Stimulated activated CD4-positive, alpha-beta T cell treated with anti-CD3 and anti-CD28 coated beads, Interleukin-15, amount 100 ng/mL, for 1 hour (primary cell): Measurements from ENCODE around the gene PRR13.
A peak's percentile ranks its signal among the peaks of the same experiment; 100 is the strongest.
"Not testable (repeated sequence)": the region's sequence is repeated elsewhere in the genome, so short reads cannot be mapped to it uniquely, and the experiment has no call there.

Experiments
- DNase-seq, 2 donors: peaks; one replicate each; pipeline ENCODE4 v3.0.0-alpha.2; 2020; ENCODE audit warnings: low read depth in 1 of 2, low spot score in 1 of 2

PRR13 gene, protein sequence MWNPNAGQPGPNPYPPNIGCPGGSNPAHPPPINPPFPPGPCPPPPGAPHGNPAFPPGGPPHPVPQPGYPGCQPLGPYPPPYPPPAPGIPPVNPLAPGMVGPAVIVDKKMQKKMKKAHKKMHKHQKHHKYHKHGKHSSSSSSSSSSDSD

DNA sequence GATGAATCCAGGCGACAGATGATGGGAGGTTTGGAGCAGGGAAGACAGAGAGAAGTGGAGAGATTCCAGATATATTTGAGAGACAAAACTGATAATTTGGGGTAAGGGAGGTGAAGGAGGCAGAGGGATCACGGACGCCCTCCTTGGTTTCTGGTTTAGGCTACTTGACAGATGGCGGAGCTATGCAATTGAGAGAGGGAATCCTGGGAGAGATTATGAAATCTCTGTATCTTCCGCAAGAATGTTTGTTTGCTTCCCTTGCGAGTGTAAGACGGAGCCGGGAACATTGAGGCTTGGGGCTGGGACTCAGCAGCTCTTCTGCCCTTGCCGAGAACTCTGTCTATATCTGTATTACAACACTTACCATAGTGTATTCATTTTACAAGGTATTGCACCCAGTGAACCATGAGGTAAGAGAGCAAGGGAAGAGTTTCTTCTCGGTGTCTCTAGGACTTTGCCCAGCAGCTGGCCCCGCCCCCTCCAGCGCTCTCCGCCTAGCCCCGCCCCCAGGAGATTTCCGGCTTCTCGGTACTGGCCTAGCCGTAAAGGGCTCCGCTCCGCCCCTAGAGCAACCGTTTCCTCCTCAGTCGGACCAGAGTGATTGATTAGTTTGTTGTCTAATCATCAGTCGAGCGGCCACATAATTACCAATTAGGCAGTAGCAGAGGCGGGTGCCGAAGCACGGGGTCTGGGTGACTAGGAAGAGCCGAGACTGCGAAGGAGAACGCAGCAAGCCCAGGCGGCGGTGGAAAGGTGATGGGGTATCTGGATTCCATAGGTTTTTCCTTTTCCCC, at the start of gene PRR13:
TSS of gene PRR13 (plus strand) at position 695 of the 794 bp plus-strand sequence. CDS start 981 bp downstream, outside the sequence.
- DNase-seq: peak; percentile 94 to 97

DNA sequence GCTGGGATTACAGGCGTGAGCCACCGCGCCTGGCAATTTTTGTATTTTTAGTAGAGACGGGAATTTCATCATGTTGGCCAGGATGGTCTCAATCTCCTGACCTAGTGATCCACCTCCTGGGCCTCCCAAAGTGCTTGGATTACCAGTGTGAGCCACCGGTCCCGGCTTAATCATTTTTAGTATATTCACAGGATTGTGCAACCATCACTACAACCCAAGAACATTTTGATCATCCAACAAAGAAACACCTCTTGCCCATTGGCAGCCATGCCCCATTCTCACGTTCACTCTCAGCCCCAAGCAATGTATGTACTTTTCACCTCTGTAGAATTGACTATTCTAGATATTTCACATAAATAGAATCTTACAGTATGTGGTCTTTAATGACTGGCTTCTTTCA, 41.6 kb upstream of the PRR13 start:
- DNase-seq: no peak

DNA sequence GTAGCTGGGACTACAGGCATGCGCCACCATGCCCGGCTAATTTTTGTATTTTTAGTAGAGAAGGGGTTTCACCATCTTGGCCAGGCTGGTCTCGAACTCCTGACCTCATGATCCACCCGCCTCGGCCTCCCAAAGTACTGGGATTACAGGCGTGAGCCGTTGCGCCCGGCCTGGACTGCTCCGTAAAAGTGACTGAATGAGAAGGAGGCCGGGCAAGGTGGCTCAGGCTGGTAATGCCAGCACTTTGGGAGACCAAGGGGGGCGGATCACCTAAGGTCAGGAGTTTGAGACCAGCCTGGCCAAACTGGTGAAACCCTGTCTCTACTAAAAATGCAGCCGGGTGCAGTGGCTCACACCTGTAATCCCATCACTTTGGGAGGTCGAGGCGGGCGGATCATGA, 39.2 kb upstream of the PRR13 start:
- not testable (repeated sequence) for DNase-seq

DNA sequence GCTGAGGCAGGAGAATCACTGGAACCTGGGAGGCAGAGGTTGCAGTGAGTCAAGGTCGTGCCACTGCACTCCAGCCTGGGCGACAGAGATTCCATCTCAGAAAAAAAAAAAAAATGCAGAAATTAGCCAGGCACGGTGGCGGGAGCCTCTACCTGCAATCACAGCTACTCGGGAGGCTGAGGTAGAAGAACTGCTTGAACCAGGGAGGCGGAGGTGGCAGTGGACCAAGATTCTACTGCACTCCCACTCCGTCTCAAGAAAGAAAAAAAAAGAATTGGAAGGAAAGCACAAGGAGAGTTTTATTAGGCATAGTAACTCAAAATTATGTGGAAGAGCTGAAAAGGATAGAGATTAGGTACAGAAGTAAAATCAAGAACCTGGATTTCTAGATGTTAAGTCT, 38.7 kb upstream of the PRR13 start:
- no peak for DNase-seq

DNA sequence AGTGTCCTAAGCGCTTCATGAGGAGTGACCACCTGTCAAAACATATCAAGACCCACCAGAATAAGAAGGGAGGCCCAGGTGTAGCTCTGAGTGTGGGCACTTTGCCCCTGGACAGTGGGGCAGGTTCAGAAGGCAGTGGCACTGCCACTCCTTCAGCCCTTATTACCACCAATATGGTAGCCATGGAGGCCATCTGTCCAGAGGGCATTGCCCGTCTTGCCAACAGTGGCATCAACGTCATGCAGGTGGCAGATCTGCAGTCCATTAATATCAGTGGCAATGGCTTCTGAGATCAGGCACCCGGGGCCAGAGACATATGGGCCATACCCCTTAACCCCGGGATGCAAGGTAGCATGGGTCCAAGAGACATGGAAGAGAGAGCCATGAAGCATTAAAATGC, 30.6 kb upstream of the PRR13 start:
- no peak for DNase-seq

DNA sequence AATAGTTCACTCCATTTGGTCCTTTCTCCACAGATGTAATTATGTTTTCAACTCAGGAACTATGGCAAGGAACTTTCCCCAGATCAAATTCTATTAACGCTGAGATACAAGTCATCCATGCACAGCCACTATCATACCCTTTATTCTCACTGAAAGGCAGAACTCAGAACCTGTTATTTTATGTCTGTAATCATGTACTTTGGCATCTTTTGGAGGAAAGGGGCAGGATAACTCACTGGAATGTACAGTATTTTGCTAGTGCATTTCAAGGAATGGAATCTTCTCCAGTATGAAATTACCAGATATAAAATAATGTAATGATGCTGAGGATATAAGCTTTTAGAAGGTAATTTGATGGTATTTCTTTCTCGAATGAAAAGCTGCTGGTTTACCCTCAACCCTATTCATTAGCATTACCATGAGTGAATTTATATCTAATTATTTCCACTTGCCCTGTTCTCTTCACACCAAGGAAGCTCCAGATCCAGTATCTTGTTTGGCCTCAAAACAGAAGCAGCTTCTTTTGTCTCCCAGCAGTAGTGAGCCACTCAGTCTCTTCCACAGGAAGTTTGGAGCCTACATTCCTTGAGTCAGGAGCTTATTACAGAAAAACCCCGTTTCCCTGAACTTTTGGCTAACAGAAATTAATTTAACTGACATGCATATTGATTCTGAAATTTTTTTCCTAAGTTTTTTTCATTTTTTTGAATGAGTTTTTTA, 27.9 kb upstream of the PRR13 start:
- no peak for DNase-seq

DNA sequence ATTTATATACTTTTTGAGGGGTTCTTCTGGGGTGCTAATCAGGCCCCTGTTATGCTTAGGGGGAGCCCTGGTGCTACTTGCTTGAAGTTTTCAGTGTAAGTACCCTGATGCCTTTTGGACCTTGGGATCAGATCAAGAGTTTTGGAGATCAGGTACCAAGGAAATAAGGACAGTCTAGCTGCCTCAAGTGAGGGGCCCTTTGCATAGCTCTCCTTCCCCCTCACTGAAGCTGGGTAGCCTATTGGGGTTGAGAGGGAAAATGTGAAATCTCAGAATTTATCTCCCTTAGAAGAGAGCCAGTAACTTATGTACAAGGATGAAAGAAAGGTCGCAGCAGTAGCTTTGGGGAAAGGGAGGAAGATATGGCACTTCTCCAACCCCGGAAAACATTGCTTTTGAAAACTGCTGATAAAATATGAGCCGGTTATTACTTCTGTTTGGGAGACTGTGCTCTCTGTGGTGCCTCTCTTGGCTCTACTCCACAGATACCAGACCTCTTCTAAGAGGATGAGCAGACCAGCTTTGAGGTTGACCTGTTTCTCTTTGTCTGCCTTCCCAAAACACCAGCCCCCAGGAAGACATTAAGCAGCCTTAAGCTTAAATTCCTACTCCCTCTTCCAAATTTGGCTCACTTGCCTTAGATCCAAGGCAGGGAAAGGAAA, 26.6 kb upstream of the PRR13 start:
- DNase-seq: no peak

DNA sequence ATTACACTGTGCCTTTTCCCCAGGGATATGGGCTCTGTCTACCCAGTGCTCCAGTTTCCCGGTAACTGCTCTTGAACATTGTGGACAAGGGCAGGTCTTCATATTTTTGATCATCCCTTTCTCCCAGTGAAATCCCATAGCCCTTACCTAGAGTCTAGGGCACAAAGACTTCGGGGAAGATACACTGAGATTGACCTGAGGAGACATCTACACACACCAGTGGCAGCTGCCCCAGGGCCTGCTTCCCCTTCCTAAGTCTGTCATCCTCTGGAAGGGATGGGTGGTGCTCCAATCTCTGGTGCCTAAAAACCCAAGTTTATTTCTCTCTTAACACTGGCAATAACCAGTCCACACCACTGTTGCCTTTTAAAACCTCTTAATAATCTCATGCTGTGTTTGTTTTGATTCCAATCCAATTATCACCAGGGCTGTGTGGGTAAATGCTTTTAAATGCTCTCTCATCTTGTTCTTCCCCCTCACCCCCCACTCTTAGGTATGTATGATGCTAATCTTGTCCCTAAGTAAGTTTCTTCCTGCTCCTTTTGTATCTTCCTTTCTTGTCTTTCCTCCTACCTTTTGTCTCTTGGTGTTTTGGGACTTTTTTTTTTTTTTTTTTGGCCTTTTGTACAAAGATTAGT, 25.7 kb upstream of the PRR13 start:
- not testable (repeated sequence) for DNase-seq

DNA sequence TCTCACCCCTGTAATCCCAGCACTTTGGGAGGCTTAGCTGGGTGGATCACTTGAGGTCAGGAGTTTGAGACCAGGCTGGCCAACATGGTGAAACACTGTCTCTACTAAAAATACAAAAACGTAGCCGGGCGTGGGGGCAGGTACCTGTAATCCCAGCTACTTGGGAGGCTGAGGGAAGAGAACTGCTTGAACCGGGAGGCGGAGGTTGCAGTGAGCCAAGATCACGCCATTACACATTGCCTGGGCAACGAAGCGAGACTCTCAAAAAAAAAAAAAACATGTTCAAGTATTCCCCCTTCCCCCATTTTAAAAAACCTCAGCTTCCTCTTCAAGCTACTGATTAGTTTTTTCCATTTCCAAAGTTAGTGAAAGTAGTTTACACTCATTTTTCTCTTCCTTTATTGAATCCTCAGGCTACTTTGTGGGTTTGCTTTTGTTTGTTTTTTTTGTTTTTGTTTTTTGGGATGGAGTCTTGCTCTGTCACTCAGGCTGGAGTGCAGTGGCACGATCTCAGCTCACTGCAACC, 24.2 kb upstream of the PRR13 start:
- DNase-seq: not testable (repeated sequence)

DNA sequence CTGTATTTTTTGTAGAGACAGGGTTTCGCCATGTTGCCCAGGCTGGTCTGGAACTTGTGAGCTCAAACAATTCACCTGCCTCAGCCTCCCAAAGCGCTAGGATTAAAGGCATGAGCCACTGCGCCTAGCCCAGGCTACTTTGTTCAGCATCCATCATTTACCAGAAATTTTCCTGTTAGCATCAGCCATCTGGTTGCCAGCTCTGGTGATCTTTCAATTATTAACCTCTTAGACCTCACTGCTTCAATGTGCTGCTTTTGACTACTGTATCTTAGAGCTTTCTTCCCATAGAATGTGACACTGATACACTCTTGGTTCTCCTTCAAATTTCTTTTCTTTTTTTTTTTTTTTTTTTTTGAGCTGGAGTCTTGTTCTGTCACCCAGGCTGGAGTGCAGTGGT, 23.3 kb upstream of the PRR13 start:
- no peak for DNase-seq

DNA sequence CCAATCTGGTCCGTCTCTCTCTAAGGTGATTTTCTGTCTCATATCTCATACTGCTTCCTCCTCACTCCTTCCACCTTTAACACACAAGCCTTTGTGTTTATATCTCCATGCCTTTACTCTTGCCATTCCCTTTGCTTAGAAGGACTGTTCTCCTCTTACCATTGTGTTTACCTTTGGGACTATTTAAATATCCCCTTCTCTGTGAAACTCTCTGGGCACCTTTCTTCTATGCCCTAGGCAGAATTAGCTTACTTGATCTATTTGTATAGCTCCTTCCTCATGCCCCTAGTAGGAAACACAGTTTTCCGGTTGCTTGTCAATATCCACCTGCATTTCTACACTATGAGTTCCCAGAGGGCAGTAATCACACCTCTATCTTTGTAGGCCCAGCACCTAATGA, 21.8 kb upstream of the PRR13 start:
- no peak for DNase-seq

DNA sequence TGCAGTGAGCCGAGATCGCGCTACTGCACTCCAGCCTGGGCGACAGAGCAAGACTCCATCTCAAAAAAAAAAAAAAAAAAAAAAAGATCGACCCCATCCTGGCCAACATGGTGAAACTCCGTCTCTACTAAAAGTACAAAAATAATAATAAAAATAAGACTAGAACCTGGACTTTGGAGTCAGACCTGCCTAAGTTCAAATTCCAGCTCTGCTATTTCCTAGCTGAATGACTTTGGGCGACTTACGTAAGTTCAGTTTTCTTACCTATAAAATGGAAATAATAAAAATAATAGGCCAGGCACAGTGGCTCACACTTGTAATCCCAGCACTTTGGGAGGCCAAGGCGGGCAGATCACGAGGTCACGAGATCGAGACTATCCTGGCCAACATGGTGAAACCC, 19.3 kb upstream of the PRR13 start:
- not testable (repeated sequence) for DNase-seq

DNA sequence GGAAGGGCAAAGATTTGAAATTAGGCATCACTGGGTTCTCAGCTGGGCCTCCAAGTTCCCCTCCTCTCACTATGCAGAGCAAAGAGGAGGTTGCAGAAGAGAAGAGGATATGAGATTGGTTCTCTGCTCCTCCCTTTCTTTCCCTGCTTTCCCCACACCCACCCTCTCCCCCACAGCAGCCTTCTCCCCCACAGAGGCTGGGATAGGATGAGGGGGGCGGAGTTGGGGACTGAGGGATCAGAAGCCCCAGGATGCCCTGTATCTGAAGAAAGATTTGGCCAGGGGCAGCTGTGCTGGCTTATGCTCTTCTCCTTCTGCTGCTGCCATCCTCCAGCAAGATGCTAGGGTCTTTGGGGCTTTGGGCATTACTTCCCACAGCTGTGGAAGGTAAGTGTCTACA, 17.9 kb upstream of the PRR13 start, which contains the start of gene AMHR2:
TSS of gene AMHR2 (plus strand) at position 259 of the 400 bp plus-strand sequence. CDS start at position 339, 80 bp downstream.
- no peak for DNase-seq

DNA sequence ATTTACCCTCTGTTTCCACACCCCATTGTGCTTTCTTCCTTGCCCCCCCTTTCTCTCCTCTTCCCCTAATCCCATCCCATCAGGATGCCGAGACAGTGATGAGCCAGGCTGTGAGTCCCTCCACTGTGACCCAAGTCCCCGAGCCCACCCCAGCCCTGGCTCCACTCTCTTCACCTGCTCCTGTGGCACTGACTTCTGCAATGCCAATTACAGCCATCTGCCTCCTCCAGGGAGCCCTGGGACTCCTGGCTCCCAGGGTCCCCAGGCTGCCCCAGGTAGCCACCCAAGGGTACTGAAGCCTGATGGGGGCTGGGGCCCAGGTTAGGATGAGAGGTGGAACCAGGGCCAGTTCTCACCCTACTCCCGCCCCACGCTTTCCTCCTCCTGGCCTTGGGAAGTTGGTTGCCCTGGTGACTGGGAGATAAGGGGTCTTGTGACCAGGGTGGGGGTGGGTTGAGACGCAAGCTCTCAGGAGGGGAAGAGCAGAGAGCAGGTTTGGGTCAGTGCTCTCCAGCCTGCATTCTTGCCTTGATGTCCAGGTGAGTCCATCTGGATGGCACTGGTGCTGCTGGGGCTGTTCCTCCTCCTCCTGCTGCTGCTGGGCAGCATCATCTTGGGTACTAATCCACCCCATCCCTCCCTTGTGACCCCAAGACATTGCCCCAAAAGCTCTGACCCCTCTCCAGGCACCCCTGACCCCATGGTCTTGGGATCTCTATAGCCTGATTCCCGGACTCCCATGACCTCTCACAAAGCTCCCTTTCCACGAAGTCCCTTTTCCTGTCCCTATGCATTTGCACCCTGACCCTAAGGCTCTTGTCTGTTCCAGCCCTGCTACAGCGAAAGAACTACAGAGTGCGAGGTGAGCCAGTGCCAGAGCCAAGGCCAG, 16.7 kb upstream of the PRR13 start:
- no peak for DNase-seq

DNA sequence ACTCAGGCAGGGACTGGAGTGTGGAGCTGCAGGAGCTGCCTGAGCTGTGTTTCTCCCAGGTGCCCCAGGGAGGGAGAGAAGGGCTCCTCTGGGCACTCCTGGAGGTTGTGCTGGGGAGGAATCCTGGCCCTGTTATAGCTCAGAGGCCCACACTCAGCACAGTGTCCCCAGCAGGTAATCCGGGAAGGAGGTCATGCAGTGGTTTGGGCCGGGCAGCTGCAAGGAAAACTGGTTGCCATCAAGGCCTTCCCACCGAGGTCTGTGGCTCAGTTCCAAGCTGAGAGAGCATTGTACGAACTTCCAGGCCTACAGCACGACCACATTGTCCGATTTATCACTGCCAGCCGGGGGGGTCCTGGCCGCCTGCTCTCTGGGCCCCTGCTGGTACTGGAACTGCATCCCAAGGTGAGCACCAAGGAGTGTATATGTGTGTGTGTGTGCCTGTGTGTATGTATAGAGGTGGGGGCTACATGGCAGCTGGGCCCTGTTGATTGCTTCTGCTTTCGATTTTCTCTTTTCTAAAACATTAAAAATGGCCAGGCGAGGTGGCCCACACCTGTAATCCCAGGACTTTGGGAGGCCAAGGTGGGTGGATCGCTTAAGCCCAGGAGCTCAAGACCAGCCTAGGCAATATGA, 15.9 kb upstream of the PRR13 start:
- no peak for DNase-seq

DNA sequence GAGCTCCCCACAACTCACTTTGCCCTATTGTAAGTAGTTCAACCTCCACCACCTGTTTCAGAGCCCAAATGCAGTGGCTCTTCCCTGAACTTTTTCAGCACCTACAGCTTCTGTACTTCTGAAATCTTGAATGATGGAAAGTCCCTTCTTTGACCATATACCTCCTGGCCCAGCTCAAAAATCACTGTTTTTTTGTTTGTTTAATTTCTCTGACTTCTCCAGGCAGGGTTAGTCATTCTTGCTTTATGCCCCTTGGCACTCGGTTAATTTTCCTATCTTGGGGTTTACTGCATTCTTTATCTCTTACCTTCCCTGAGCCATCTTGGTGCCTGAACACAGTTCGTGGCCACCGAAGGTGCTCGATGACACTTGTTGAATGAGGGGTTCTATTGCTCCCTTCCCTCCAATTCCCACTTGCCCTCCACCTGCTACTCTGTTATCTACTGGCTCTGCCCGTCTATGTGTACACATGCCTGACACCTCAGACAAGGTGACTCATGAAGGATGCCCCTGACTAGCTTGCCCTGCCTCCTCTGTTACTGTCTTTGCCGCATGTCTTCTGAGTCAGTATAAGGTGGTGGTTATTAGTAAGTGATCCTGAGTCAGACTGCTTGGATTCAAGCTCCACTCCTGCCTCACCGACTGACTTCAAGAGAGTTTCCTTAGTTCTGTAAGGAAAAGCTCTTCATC, 13.5 kb upstream of the PRR13 start:
- DNase-seq: no peak

DNA sequence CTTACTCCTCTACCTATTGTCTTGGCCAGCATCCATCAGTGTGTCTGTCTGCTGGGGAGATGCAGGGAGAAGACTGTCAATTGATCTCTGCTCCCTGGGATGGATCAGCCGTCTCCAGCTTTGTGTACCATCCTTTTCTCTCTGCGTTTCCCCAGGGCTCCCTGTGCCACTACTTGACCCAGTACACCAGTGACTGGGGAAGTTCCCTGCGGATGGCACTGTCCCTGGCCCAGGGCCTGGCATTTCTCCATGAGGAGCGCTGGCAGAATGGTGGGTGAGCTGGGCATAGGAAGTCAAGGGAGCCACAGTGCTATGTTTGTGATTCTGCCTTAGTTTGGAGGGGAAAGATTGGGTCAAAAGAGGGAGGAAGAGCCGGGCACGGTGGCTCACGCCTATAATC, 12.8 kb upstream of the PRR13 start:
- no peak for DNase-seq

DNA sequence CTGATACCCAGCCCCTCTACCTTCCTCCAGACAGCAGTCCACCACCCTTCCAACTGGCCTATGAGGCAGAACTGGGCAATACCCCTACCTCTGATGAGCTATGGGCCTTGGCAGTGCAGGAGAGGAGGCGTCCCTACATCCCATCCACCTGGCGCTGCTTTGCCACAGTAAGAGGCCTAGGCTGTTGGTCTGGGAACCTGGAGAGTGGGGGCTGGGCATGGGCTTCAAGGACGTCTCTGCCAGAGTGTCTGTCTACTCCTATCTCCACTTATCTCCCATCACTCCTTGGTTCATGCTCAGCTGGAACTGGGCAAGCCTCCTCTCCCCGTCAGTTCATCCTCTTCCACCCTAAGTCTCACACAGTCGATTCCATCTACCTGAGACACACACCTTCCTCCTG, 11.4 kb upstream of the PRR13 start:
- no peak for DNase-seq

DNA sequence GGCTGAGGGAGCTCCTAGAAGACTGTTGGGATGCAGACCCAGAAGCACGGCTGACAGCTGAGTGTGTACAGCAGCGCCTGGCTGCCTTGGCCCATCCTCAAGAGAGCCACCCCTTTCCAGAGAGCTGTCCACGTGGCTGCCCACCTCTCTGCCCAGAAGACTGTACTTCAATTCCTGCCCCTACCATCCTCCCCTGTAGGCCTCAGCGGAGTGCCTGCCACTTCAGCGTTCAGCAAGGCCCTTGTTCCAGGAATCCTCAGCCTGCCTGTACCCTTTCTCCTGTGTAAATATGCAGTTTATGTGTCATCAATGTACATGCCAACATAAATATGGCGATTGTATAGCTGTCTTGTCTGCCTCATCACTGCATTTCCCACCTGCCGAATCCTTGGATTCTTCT, 10.3 kb upstream of the PRR13 start:
- DNase-seq: no peak
